Measurements from ENCODE around the gene JMJD8.
A peak's percentile ranks its signal among the peaks of the same experiment; 100 is the strongest.

Gene JMJD8, protein sequence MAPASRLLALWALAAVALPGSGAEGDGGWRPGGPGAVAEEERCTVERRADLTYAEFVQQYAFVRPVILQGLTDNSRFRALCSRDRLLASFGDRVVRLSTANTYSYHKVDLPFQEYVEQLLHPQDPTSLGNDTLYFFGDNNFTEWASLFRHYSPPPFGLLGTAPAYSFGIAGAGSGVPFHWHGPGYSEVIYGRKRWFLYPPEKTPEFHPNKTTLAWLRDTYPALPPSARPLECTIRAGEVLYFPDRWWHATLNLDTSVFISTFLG

DNA sequence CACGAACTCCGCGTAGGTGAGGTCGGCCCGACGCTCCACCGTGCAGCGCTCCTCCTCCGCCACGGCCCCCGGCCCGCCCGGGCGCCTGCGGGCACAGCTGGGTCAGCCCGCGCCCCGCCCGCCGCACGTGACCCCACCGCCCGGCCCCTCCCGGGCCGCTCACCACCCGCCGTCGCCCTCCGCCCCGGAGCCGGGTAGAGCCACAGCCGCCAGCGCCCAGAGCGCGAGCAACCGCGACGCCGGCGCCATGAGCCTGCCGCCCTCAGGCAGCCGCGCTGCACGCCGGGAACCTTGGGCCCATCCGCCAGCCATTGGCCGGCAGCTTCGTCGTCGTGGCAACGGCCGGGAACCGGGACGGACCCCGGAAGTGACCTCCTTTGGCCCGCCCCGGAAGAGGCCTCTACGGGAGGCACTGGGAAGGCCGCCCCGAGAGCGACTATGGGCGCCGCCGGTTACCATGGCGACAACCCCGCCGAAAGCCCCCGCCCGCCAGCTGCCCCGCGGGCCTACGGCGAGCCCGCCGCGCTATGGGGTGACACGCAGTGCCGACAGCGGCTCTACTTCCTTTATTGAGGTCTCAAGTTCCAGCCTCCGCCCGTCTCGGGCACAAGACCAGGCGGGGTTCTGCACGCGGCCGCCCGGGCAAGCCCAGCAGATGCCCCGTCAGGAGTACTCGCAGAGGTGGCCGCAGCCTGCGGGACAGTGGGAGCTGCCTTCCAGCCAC lies at the start of gene JMJD8:
TSS of gene JMJD8 (minus strand) at position 264 of the 724 bp plus-strand sequence. CDS start at position 249, 15 bp downstream.
- DNase-seq (ENCODE audit: low spot score): peak; percentile 96

DNA sequence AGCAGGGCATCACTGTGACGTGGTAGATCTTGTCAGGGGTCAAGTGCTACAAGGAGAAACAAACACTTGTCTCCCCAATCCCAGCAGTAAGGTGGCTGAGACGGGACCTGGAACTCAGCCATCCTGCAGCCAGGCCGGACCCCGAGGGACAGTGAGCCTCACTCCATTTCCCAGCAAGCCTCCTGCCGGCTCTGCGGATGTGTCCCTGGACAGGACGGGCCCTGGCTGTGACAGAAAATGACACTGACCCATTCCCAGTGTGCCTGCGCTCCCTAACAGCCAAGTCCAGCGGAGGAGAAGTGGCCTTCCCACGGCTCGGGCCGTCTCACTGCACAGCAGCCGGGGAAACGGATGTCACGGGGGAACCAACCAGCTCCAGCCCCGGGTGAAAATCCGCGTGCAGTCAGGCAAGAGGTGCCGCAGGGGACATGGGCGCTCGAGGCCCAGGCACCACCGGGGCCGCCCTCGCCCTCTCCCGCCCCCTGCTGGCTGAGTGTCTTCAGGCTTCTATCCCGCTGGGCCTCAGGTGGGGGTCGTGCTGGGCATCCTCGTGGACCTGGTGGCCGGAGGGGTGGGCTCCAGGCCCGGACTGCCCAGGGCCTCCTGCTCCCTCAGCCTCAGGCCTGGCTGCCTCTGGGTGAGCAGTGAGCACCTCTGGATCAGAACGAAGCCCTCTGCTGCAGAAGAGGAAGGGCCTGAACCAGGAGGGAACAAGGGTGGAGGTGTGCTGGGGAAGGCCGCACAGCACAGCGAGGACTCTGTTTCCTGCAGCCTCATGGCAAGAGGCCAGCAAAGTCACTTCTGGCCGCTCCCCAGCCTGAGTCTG lies 49.5 kb upstream of the JMJD8 start:
- no peak for DNase-seq (ENCODE audit: low spot score)

DNA sequence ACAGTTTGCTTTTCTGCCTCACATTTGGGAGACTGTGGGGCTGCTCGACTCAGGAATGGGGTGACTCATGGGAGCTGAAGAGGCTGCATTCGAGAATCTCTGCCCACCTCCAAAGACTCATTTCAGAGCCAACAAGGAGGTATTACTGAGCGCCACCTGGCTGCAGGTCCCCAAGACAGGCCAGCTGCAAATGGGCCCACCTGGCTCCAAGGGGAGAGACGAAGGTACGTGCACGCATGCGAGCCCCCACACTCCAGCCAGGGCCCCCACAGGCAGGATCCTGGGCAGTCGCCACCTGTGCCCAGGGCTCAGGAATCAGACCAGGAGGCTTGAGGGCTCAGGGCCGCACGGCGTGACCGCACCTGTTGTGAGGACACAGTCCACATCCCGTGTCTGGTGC lies 48.8 kb upstream of the JMJD8 start:
- no peak for DNase-seq (ENCODE audit: low spot score)

DNA sequence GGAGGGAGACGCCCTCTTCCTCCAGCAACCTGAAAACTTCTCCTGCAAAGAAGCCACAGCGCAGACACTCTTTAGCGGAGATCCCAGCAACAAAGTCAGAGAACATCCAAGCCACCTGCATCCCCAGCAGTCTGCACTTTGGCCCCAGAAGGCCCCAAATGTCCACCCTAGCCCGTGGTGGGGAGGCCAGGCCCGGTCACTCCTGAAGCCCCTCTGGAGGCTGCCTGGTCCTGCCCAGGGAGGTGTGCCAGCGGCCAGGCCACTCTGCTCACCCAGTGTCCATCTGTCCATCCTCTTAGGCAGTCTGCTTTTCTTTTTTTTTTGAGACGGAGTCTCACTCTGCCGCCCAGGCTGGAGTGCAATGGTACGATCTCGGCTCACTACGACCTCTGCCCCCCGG lies 48.2 kb upstream of the JMJD8 start:
- DNase-seq (ENCODE audit: low spot score): no peak

DNA sequence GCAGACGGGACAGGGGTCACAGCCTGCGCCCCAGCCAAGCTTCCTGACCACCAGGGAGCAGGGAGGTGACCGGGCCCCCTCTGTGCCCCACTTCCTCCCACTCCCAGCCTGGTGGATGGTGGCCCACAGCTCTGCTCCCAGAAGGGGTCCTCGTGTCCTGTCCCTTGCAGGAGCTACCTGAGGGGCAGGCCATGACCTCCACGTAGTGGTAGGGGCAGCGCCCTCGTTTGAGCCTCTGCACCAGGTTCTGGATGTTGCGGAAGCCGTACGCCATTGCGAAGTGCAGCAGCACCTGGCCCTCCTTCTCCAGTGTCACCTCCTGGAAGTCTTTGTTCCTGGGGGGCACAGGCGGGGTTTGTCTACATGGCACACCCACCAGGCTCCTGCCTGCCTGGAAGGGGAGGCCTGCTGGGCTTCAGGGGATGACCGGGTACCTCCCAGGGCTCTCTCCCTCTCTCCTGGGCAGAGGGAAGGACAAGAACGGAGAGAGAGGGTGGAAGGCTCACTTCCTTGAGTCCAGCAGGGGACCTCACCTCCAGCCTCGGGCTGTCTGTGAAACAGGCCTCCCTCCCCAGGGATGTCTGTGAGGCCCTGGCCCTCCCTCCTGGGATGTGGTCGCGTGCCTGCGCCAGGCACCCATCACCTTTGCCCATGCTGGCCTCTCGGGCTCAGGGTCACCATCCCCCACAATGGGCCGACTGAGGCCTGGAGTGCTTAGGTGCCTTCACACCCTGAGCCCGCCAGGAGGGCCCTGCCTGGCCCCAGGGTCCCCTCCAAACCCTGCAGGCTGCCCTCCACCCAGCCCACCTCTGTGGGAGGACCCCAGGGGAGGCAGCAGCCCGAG lies 46.8 kb upstream of the JMJD8 start:
- no peak for DNase-seq (ENCODE audit: low spot score)

DNA sequence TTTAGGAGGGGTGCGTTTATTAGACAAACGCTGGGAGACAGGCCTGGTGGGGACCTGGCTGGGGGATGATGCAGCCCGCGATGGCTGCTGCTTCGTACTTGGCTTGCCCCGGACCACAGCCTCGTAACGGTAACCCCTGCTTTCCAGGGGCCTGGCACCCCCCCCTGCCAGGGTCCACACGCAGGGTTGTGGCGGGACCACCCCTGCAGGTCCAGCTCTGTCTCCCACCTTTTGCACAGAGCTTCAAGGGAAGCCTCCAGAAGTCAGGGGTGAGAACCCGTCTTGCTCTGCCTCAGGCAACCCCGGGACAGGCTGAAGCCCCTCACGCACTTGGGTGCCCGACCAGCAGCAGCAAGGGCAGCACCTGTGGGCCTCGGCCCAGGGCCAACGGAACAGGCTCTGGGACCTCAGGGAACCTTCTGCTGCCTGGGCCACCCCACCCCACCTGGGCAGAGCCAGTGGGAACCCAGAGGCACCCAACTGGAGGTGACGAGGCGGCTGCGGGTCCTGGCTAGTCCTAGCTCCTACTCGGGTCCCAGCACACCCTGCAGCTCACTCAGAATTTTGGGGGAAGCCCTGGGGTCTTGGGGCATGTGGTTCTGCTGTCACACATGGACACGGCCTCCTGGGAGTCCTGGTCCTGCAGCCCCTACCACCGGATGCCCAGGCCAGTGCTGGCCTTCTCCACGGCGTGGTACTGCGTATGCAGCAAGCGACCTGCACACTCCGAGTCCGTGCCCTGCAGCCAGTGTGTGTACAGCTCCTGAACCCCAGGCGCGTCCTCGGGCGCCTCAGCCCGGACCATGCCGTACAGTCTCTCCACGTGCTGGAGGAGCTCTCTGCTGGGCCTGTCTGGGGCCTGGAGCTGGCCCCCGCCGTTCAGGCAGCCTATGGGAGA lies 45.9 kb upstream of the JMJD8 start:
- DNase-seq (ENCODE audit: low spot score): no peak

DNA sequence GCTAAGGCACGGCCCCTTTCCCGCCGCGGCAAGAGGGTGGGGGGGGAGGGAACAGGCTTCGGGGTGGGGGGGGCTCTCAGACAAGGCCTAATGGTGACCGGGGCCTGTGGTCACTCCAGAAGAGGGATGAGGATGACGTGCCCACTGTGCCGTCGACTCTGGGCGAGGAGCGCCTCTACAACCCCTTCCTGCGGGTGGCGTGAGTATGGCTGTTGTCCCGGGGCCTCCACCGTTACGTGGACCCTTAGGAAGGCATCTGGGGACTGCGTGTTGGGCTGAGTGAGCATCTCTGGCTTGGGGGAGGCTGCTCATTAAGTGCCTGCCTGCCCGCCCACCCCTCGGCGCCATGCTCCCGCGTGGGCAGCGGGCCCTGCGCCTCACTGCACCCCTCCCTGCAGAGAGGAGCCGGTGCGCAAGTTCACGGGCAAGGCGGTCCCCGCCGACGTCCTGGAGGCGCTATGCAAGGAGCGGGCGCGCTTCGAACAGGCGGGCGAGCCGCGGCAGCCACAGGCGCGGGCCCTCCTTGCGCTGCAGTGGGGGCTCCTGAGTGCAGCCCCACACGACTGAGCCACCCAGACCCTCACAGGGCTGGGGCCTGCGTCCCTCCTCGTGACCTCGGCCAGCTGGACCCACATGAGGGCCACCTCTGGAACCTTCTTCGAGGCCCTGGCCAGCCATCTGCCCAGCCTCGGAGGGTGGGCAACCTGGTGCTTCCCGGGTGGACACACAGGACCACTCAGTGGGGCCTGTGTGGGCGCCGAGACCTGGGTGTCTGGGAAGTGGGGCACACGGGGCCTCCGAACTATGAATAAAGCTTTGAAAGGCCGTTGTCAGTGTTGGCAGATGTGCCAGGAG lies 45.0 kb upstream of the JMJD8 start:
- DNase-seq (ENCODE audit: low spot score): no peak

DNA sequence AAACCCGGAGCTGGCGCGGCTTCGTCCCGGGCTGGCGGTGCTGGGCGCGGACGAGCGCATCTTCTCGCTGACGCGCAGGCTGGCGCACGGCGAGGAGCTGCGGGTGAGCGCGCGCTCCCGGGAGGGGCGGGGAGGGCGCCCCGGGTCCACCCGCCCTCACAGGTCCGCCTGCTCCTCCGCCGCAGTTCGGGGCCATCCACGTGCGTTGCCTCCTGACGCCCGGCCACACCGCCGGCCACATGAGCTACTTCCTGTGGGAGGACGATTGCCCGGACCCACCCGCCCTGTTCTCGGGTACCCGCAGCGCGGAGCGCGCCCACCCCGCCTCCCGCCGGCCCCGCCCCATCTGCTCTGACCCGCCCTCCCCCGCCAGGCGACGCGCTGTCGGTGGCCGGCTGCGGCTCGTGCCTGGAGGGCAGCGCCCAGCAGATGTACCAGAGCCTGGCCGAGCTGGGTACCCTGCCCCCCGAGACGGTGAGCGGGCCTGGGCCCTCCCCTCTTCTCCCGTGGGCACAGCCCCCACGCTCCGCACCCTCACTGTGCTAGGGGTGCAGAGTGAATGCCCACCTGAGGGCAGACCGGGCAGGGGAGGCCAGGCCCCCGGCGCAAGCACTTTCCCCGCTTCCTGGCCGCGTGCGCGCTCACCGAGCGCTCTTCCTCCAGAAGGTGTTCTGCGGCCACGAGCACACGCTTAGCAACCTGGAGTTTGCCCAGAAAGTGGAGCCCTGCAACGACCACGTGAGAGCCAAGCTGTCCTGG lies 44.2 kb upstream of the JMJD8 start:
- DNase-seq (ENCODE audit: low spot score): peak; percentile 77

DNA sequence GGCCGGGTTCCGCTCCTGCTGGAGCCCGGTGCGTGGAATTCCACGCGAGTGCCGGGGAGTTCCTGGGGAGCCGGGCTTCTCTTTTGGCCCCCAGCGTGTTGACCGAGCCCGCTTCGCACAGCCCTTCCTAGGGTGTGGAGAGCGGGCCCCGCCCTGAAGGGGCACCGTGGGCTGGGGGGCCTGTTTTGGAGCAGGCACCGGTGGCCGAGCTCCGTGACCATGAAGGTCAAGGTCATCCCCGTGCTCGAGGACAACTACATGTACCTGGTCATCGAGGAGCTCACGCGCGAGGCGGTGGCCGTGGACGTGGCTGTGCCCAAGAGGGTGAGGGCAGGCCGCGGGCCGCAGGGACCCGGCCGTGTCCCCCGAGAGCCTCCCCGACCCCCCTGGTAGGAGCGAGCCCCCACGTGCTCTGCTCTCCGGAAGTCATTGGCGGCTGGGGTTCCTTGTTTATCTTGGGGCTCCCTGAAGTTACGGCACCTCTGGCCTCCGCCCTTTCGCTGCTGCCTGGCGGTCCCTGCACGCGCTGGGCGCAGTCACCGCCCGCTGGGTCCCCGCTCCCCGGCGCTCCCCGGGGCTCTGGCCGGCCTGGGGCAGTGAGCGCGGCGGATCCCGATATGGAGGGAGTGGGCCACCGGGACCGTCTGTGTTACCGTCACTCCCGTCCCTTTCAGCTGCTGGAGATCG lies 43.3 kb upstream of the JMJD8 start:
- peak; percentile 61 for DNase-seq (ENCODE audit: low spot score)

DNA sequence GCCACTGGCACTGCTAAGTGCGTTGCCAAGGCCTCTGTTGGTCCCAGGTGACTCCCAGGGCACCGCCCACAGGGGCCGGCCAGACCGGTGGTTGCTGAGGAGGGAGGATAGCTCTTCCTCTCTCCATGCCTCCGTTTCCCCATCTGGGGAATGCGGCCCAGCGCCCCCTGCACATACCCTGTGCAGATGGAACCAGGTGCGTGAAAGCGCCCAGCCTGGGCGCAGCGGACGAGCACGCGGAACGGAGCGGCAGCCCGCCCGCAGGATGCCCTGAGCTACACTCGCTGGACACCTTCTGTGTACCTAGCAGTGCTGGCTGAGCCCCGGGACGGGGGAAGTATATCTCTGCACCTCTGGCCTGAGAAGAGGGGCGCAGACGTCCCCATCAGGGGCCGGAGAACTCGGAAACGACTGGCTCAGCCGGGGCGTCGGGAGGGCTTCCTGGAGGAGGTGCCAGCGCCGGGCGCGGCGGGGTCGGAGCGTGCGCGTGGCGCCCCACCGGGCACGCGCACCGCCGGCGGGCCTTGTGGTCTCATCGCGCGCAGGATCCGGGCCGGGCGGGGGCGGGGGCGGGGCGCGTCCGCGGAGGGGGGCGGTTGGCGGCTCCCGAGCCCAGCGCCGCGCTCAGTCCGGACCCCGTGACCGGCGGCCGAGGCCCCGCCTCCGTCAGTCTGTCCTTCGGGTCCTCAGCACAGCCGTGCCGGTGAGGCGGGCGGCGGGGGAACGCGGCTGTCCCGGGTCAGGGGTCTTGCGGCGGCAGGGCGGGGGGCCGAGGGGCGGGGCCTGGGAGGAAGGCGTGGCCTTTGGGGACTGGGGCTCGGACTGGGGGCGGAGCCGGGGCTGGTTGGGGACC lies 42.5 kb upstream of the JMJD8 start, which contains the start of the genes CCDC78 and HAGHL:
TSS of gene CCDC78 (minus strand) at position 6 of the 853 bp plus-strand sequence. CDS start 76 bp downstream, outside the sequence.
TSS of gene HAGHL (plus strand) at position 669 of the 853 bp plus-strand sequence. CDS start 404 bp downstream, outside the sequence.
- DNase-seq (ENCODE audit: low spot score): peak; percentile 65

DNA sequence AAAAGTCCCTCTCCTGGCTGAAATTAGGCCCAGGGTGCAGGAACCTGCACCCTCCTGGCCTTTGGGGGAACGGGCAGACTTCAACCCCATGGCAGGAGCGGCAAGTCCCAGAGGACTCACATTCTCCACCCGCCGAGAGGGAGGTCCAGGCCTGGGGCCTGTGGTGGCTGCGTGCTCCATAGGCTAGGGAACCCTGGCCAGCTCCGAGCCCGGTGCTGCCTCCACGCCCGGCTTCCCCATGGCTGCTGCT lies 42.0 kb upstream of the JMJD8 start:
- DNase-seq (ENCODE audit: low spot score): no peak

DNA sequence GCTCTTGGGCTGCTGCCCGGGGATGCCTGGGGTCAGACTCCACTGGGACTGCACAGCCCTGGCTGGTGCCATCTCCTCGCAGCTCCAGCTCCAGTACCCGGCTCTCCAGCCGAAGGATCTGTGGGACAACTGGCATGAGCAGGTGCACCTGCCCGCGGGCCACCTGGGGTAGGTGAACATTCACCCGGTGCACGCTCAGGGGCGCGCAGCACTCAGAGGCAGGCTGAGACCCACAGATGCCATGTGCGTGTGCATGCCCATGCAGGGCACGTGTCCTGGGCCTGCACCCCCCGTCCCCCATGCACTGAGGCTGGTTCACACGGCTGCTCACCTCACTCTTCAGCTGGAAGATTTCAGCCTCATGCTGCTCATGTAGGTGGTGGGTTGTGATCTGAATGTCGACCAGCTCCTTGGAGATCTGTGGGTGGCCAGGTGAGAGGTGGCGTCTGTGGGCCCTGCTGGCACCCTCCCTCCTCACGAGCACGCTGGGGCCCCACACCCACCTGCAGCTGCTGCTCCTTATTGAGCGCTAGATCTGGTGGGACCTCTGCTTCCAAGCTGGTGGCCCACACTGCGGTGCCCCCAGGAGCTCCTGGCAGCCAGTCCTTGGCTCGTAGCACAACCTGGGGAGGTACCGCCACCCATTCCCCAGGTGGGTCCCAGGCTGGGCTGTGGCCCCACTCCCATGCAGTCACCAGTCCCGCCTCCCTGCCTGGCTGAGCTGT lies 41.5 kb upstream of the JMJD8 start:
- DNase-seq (ENCODE audit: low spot score): no peak

DNA sequence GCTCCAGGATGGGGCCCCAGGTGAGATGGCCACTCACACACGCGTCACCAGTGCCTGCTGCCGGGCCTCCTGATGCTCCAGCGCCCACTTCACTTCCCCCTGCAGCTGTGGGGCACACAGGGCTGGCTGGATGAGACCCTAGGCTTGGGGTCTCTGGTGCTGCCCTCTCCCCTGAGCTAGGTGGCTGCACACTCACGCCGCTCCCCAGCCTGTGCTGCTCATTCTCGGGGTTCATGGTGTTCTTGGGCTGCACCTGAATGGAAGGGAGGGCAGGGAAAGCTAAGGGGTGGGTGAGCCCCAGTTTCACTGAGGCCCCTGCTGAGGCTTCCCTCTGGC lies 40.9 kb upstream of the JMJD8 start:
- DNase-seq (ENCODE audit: low spot score): no peak

DNA sequence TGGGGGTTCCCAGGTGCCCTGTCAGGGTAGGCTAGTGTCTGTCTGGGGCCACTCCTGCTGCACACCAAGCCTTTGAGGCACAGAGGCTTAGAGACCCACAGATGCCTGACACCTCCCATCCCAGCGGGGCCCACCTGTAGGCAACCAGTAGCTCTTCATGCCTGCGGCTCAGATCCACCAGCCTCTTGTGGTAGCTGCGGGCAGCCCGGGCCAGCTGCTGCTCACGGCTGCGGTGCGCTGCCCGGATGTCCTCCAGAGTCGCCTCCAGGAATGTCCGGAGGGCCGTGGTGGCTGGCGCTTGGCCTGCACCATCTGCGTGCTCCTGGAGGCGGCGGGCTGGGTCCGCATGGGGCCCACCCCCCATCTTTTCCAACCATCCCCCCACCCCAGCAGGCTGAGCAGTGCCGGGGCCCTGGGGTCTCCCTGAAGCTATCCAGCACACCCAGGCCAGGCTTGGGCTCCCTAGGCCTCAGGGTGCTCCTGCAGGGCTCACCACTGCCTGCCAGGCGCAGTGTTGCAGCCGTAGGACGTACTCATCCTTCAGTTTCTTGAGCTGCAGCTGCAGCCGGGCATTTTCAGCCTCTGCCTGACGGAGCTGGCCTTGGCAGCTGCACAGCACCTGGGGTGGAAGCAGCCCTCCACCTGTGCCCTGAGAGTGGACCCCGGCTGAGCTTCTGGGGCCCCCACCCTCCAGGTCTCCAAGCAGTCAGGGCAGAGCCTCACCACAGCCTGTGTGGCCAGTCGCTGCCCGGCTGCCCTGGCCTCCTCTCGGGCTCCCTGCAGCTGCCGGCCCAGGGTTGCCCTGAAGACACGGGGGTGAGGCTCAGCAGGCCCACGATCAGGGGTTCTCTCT lies 40.3 kb upstream of the JMJD8 start:
- DNase-seq (ENCODE audit: low spot score): peak; percentile 71

DNA sequence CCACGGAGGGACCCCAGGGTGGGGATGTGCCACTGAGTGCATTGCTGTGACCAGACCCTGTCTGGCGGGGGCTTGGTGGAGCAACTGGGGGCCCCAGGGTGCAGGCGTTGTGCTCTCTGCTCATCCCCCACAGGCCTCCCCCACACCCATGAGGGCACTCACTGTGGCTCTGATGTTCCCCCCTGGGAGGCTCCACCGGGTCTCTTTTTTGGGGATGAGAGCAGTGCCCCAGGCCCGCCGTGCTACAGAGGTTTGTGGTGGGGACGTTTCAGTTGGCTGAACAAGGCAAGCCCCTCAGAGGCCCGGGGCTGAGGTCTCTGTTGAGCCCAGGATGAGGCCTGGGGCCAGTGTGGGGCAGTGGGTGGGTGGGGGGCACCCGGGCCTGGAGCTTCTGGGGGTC lies 39.6 kb upstream of the JMJD8 start:
- no peak for DNase-seq (ENCODE audit: low spot score)
